AG04449 (cell line): Measurements from ENCODE around the gene HES4.

ENCODE experiments used
- CTCF ChIA-PET: fragments of 350-600 bp; formaldehyde crosslinking; extraction: SDS; loops from one replicate; lab custom pipeline; 2021; ENCODE audit warnings: antibody characterized with exemption; lab: Yijun Ruan, JAX
- POLR2A ChIA-PET: fragments of 400-600, 350-600 bp; formaldehyde crosslinking; extraction: SDS; loops from one replicate; lab custom pipeline; 2020; ENCODE audit warnings: antibody characterized with exemption, inconsistent platforms; lab: Yijun Ruan, JAX
- DNase-seq: peaks from one replicate; pipeline ENCODE4 v3.0.0-alpha.2; 2010; ENCODE audit warnings: low read depth, low spot score
- H3K4me3 ChIP-seq: 2 replicates; pipeline ENCODE4 v1.5.1; 2011; ENCODE audit warnings: low read depth, mild to moderate bottlenecking, control low read depth, low read length
- TF ChIP-seq, protein P1 (sequence below): IDR thresholded peaks from one replicate; pipeline ENCODE4 v1.5.1; 2011; ENCODE audit warnings: mild to moderate bottlenecking, moderate library complexity, low read length, control low read depth, inconsistent platforms; ENCODE audit not compliant: insufficient read depth; ENCODE audit errors: missing control alignments

The HES4 gene

DNA sequence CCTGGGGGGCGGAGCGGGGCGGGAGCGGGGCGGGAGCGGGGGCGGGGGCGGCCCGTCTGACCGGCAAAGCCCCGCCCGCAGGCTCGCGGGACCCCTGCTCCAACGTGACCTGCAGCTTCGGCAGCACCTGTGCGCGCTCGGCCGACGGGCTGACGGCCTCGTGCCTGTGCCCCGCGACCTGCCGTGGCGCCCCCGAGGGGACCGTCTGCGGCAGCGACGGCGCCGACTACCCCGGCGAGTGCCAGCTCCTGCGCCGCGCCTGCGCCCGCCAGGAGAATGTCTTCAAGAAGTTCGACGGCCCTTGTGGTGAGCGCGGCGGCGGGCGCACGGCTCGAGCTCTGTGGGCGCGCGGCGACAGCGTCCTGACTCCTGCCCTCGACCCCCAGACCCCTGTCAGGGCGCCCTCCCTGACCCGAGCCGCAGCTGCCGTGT lies 41.2 kb upstream of the HES4 start:
- ChIA-PET CTCF (interaction anchor here (1.1 to 3.0 kb wide), 9 partner anchors 9 to 57 kb away, joined by 3 to 16 read pairs (median 4); partner anchors contain the start of gene ISG15), POLR2A (no interaction called here)
- TF ChIP-seq, protein P1, sequence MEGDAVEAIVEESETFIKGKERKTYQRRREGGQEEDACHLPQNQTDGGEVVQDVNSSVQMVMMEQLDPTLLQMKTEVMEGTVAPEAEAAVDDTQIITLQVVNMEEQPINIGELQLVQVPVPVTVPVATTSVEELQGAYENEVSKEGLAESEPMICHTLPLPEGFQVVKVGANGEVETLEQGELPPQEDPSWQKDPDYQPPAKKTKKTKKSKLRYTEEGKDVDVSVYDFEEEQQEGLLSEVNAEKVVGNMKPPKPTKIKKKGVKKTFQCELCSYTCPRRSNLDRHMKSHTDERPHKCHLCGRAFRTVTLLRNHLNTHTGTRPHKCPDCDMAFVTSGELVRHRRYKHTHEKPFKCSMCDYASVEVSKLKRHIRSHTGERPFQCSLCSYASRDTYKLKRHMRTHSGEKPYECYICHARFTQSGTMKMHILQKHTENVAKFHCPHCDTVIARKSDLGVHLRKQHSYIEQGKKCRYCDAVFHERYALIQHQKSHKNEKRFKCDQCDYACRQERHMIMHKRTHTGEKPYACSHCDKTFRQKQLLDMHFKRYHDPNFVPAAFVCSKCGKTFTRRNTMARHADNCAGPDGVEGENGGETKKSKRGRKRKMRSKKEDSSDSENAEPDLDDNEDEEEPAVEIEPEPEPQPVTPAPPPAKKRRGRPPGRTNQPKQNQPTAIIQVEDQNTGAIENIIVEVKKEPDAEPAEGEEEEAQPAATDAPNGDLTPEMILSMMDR = no peak
- H3K4me3 ChIP-seq = no peak overlapping the region; the same call in 1 of the 2 replicates
- DNase-seq = no peak

DNA sequence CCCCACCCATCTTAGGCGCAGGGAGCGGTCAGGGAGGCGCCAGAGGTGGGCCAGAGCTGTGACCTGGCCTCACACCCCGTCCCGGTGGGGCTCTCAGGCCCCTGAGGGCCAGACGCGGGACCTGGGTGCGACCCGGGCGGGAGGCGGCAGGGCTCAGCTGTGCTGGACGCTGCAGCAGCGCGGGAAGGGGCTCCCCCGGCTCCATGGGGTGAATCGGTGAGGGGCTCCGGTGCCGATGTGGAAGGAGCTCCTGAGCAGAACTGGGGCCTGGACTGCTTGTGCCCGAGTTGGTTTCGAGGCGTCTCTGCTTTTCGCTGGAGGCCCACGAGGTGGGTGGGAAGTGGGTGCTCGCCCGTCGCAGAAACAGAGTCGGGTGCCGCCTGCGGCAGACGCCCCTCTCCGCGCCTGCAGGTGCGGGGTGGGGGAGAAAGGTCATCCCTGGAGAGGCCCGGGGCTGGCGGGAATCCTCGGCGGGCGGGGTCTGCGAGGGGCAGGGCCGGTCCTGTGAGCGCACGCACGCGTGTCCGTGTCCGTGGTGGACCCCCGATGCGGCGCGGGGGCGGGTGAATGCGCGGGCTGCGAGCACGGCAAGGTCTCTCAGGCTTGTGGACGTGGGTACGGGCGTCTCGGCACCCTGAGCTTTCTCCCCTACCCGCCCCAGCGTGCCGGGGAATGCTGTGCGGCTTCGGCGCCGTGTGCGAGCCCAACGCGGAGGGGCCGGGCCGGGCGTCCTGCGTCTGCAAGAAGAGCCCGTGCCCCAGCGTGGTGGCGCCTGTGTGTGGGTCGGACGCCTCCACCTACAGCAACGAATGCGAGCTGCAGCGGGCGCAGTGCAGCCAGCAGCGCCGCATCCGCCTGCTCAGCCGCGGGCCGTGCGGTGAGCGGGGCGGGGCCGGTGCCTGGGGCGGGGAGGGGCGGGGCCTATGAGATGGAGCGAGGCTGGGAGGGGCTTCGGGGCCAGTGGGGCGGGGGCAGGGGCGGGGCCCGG lies 40.4 kb upstream of the HES4 start:
- POLR2A ChIA-PET = no interaction called here
- no peak for DNase-seq
- TF ChIP-seq, protein P1 = peak; percentile 48
- peak overlapping the region; percentile 44 for H3K4me3 ChIP-seq
- CTCF ChIA-PET = interaction anchor here (0.7 to 3.0 kb wide), 16 partner anchors 8 to 82 kb away, joined by 3 to 16 read pairs (median 4); partner anchors contain the start of gene ISG15

DNA sequence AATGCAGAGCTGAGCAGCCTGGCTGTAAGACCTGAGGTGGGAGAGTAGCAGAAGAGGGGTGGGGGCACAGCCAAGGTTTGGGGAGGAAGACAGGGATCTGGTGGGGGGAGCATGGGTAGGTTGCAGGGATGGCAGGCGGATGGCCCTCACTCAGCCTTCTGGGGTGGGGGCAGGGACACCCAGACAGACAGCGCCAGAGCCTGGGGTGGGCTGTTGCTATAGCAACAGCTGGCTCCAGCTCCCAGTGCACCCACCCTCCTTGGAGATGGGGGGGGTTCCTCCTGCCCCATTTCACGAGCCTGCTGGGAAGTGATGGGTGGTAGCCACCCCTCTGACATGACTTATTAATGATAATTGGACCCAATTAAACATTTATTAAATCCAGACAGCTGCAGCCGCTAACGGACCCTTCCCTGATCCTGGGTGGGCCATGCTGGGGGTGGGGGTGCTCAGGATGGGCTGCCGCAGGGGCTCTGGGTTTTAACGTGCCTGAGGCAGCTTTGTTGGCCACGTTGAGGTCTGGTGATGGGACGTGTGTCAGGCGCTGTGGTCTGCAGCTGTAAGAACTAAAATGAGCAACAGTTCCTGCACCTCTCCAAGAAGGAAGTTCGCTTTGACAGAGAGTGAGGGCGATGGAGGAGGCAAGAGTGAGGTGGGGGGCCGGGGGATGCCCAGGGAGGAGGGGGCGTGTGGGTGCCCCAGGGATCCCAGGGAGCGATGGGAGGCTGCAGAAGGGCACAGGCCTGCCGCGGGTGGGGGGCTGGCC lies 39.4 kb upstream of the HES4 start:
- TF ChIP-seq, protein P1 = no peak
- no peak for DNase-seq
- POLR2A ChIA-PET = interaction anchor here (0.5 kb wide), 1 partner anchor 14 kb away, joined by 3 read pairs; no protein-coding TSS in a partner anchor
- CTCF ChIA-PET = interaction anchor here (0.7 to 3.0 kb wide), 10 partner anchors 8 to 83 kb away, joined by 3 to 16 read pairs (median 4); no protein-coding TSS in a partner anchor
- no peak overlapping the region for H3K4me3 ChIP-seq

- TF ChIP-seq, protein P1 = no peak
- ChIA-PET CTCF (interaction anchor here (1.6 to 3.0 kb wide), 5 partner anchors 16 to 55 kb away, joined by 3 to 16 read pairs (median 8); no protein-coding TSS in a partner anchor), POLR2A (no interaction called here)
- DNase-seq = no peak
- no peak overlapping the region for H3K4me3 ChIP-seq
These were observed 38.8 kb upstream of the HES4 start for GRCh38 chr1:1038694-1039093.

- CTCF ChIA-PET = interaction anchor here (1.2 to 1.5 kb wide), 3 partner anchors 14 to 55 kb away, joined by 3 to 4 read pairs (median 4); no protein-coding TSS in a partner anchor
- no peak for DNase-seq
These were observed 37.8 kb upstream of the HES4 start for GRCh38 chr1:1037366-1038327.

More at GRCh38 chr1:1037366-1038327, 37.8 kb upstream of the HES4 start:
- POLR2A ChIA-PET = no interaction called here
- TF ChIP-seq, protein P1 = no peak
- H3K4me3 ChIP-seq = no peak overlapping the region
